NCI-H1694 treated with DMSO at 0.1 percent for 48 hours (cell line): Measurements from ENCODE around the gene PNPLA7.
"Not testable (repeated sequence)": the region's sequence is repeated elsewhere in the genome, so short reads cannot be mapped to it uniquely, and the experiment has no call there.

Experiments used
- DNase-seq: peaks from one replicate; lab custom pipeline; 2025; lab: John Stamatoyannopoulos, UW

PNPLA7 gene

GRCh38 chr9:137513801-137514570, 36.2 kb downstream of the PNPLA7 start:
- DNase-seq = not testable (repeated sequence)

- DNase-seq = not testable (repeated sequence)
Measured at GRCh38 chr9:137513136-137513535, 37.1 kb downstream of the PNPLA7 start.

GRCh38 chr9:137511758-137512463, 38.3 kb downstream of the PNPLA7 start:
- DNase-seq = no peak

GRCh38 chr9:137511126-137511525, 39.1 kb downstream of the PNPLA7 start:
- not testable (repeated sequence) for DNase-seq

- no peak for DNase-seq
Measured at GRCh38 chr9:137509198-137509597, 41.0 kb downstream of the PNPLA7 start.

GRCh38 chr9:137506702-137507171, 43.5 kb downstream of the PNPLA7 start:
- peak; percentile 71 for DNase-seq

- DNase-seq = peak; percentile 8
Measured at GRCh38 chr9:137506274-137506673, 43.9 kb downstream of the PNPLA7 start.

GRCh38 chr9:137505421-137506140, 44.6 kb downstream of the PNPLA7 start:
- no peak for DNase-seq

GRCh38 chr9:137504432-137504777, 45.8 kb downstream of the PNPLA7 start:
- DNase-seq = no peak

- DNase-seq = no peak
Measured at GRCh38 chr9:137502008-137502911, 47.9 kb downstream of the PNPLA7 start.

GRCh38 chr9:137501457-137501856, 48.7 kb downstream of the PNPLA7 start:
- no peak for DNase-seq

- no peak for DNase-seq
Measured at GRCh38 chr9:137500666-137501397, 49.4 kb downstream of the PNPLA7 start.

- DNase-seq = no peak
Measured at GRCh38 chr9:137499858-137500661, 50.1 kb downstream of the PNPLA7 start.

- DNase-seq = no peak
Measured at GRCh38 chr9:137499416-137499815, 50.8 kb downstream of the PNPLA7 start.

GRCh38 chr9:137498720-137499150, 51.5 kb downstream of the PNPLA7 start:
- no peak for DNase-seq

GRCh38 chr9:137497921-137498719, 52.1 kb downstream of the PNPLA7 start:
- DNase-seq = no peak

GRCh38 chr9:137496601-137497375, 53.4 kb downstream of the PNPLA7 start:
- no peak for DNase-seq
